WERI-Rb-1 (cell line): ENCODE measurements around the gene SOX2.

ENCODE experiments used
- DNase-seq: peaks from one replicate; pipeline ENCODE4 v3.0.0-alpha.2; 2020
- H3K27ac ChIP-seq: fragments of 250-450 bp; sonication (Bioruptor Pico); 2 replicates; pipeline ENCODE4 v1.5.1; 2020; ENCODE audit warnings: mild to moderate bottlenecking, moderate library complexity
- H3K27me3 ChIP-seq: fragments of 250-450 bp; sonication (Bioruptor Pico); 2 replicates; pipeline ENCODE4 v1.5.1; 2021; ENCODE audit warnings: mild to moderate bottlenecking, low read depth, moderate library complexity; ENCODE audit not compliant: insufficient read depth, severe bottlenecking
- H3K36me3 ChIP-seq: fragments of 250-450 bp; sonication (Bioruptor Pico); 2 replicates; pipeline ENCODE4 v1.5.1; 2020; ENCODE audit warnings: mild to moderate bottlenecking, moderate library complexity
- H3K4me3 ChIP-seq: 2 replicates; pipeline ENCODE4 v1.5.1; 2011; ENCODE audit warnings: low read depth, mild to moderate bottlenecking, control low read depth, low read length
- H3K9me3 ChIP-seq: fragments of 250-450 bp; sonication (Bioruptor Pico); 2 replicates; pipeline ENCODE4 v1.5.1; 2021; ENCODE audit warnings: mild to moderate bottlenecking, moderate library complexity; ENCODE audit not compliant: severe bottlenecking
- TF ChIP-seq, protein P1 (sequence below): IDR thresholded peaks from 2 replicates; pipeline ENCODE4 v1.5.1; 2011; ENCODE audit warnings: low read depth, mild to moderate bottlenecking, control low read depth, inconsistent platforms, low read length

Gene SOX2

DNA sequence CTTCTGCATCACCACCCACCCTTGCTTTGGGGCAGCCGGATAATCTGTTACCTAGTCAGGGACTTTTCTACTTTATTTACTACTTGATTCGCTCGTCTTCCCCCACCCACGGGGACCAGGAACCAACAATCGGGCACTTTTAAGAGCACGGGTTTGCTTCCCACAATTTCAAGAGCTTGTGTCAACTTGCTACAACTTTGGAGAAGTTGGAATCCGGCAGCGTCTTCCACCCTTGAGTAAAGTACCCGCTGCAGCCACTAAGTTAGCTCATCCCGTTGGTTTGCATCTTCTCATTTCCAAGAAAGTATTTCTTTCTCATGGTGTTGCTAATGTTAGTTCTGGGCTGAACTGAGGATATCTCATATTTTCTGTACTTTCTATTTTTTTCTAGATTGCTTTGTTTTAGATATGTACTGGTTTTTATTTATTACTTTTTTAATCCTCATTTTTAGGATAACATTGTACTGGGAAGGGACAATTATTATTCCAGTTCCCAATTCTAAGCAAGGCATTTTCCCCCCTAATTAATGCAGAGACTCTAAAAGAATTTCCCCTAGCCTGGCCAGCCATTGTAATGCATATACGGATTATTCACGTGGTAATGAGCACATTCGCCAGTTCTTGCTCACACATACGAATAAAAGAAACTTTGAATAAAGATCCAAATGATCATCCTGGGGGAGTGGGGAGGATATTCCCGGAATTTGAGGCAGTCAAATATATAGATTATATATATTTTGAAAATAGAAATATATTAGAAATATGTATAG, 4.0 kb downstream of the SOX2 start:
- no peak for DNase-seq
- Histone ChIP-seq H3K9me3 (no peaks in the 10 kb centered on the region), H3K27ac (no peak overlapping the region), H3K36me3 (no peaks in the 10 kb centered on the region), H3K27me3 (peaks cover 94% of the 10 kb centered on the region), H3K4me3 (no peak overlapping the region)
- TF ChIP-seq, protein P1, sequence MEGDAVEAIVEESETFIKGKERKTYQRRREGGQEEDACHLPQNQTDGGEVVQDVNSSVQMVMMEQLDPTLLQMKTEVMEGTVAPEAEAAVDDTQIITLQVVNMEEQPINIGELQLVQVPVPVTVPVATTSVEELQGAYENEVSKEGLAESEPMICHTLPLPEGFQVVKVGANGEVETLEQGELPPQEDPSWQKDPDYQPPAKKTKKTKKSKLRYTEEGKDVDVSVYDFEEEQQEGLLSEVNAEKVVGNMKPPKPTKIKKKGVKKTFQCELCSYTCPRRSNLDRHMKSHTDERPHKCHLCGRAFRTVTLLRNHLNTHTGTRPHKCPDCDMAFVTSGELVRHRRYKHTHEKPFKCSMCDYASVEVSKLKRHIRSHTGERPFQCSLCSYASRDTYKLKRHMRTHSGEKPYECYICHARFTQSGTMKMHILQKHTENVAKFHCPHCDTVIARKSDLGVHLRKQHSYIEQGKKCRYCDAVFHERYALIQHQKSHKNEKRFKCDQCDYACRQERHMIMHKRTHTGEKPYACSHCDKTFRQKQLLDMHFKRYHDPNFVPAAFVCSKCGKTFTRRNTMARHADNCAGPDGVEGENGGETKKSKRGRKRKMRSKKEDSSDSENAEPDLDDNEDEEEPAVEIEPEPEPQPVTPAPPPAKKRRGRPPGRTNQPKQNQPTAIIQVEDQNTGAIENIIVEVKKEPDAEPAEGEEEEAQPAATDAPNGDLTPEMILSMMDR = no peak

DNA sequence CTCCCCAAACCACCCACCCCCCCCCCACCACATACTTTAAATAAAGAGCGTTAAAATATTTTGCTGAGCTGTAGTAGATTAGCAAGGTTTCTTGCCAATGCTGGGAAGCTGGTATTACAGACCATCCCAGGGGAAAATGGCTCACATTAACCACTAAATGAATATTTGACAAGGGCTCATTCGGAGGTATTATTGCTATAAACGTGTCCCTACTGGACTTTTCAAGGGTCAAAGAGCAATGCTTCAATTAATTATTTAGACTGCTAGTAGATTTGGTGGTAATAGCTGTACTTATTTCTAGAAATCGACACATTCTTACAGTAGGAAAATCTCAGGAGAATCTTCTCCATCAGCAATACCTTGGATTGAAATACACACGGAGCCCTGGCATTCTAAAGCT, 5.2 kb downstream of the SOX2 start:
- TF ChIP-seq, protein P1 = no peak
- H3K27me3 ChIP-seq = peaks cover 96% of the 10 kb centered on the region
- H3K36me3 ChIP-seq = no peaks in the 10 kb centered on the region
- H3K4me3 ChIP-seq = no peak overlapping the region
- H3K27ac ChIP-seq = no peak overlapping the region
- no peaks in the 10 kb centered on the region for H3K9me3 ChIP-seq
- DNase-seq = no peak

DNA sequence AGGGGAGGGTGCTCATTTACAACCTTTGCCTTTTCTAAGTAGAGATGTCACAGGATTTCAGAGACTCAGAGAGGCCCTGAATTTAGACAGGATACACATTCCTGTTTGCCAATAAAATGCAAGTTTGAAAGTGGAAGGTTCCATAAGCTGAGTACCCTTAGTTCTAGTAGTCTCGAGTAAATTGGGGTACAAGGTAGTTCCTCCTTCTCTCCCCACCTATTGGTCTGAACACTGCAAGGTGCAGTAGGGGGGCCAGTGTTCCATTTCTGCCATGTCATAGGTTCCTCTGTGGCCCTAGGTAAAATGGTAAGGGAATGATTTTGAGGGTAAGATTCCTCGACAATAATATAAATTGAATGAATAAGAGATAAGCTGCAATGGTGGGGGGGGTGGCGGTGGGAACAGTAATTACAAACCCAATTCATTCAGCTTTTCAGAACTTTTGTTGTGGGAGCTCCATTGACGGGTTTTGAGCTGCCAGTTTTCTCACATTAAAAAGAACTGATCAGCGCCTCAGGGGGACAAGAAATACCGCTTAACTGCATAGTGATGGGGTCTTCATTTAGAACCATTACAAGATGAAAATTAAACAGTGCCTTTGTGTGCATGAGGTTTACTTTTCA, 5.9 kb downstream of the SOX2 start:
- Histone ChIP-seq H3K27me3 (peaks cover 98% of the 10 kb centered on the region), H3K36me3 (no peaks in the 10 kb centered on the region), H3K4me3 (no peak overlapping the region), H3K9me3 (no peaks in the 10 kb centered on the region), H3K27ac (no peak overlapping the region)
- TF ChIP-seq, protein P1 = no peak
- DNase-seq = no peak

DNA sequence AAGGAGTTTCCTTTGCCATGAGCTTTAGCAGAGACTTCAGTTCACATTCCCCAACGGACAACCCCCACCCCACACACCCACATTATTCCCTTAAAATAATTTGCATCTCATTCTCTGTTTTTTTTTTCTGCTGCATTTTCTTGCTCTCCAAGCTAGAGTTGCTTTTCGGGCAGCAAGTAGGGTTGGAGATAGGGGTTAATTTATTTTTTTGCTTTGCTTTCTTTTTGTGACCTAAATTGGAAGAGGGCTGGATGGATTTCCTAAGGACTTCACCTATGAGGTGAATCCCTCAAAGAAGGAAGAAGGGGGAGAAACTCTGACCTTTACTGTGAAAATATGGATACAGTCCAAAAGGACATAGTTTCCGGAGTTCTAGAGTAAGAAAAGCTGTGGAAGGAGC, 6.6 kb downstream of the SOX2 start:
- TF ChIP-seq, protein P1 = no peak
- H3K27me3 ChIP-seq = peaks cover 98% of the 10 kb centered on the region
- no peak overlapping the region for H3K4me3 ChIP-seq
- peaks cover under 1% of the 10 kb centered on the region for H3K9me3 ChIP-seq
- H3K36me3 ChIP-seq = no peaks in the 10 kb centered on the region
- DNase-seq = no peak
- H3K27ac ChIP-seq = no peak overlapping the region

DNA sequence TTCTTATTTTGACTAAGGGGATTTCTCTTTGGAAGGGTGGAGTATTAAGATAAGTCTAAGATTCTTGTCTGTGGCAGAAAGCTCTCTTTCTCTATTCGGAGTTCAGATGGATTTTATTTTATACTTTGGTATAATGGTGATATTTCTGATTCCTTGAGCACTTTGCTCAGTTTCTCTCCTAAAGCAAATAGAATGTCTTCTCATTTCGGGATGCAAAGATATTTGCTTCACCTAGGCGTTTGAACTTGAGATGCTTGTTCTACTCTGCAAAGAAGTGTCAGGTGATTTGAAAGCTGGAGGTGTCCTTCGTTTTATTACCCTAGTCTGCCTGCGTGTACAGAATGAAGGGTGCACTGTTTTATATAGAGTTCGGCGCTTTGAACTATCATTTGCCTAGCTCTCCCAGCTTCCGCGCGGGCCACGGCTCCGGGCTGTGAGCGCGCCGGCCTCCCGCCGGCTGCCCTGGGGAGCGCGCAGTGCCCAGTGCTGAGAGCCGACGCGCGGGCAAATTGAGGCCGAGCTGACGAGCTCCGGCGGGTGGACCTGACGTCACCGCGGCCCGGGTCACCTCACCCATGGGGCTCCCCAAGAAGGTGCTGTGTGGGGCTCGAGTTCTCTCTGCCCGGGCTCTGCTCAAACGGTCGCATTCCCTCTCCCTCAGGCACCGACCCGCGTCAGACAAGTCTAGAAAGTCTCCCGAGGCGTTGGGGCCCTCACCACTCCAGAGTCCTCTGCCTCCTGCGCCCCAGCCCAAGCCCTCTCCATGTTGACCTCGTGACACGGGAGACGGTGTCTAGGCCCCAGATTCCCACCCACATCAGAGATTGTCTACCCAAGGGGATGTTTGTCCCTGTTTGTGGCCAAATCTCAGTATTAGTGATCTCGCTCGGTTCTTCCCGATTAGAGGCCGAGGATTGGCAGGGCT, 7.5 kb downstream of the SOX2 start:
- Histone ChIP-seq H3K27me3 (peaks cover 100% of the 10 kb centered on the region), H3K4me3 (no peak overlapping the region), H3K9me3 (peaks cover 4% of the 10 kb centered on the region), H3K36me3 (no peaks in the 10 kb centered on the region), H3K27ac (no peak overlapping the region)
- TF ChIP-seq, protein P1 = no peak
- no peak for DNase-seq
